HEK293T (cell line): Measurements from ENCODE around the gene COQ4.
A peak's percentile ranks its signal among the peaks of the same experiment; 100 is the strongest.

ENCODE experiments used
- CTCF ChIA-PET: fragments of 350-600 bp; formaldehyde crosslinking; extraction: SDS; loops from one replicate; lab custom pipeline; 2021; ENCODE audit warnings: antibody characterized with exemption, inconsistent platforms; lab: Yijun Ruan, JAX
- POLR2A ChIA-PET: fragments of 350-600 bp; formaldehyde crosslinking; extraction: SDS; loops from one replicate; lab custom pipeline; 2020; ENCODE audit warnings: antibody characterized with exemption, inconsistent platforms; lab: Yijun Ruan, JAX
- DNase-seq: peaks from one replicate; pipeline ENCODE4 v3.0.0; 2012; ENCODE audit warnings: mixed read lengths; ENCODE audit errors: extremely low spot score
- ARNT ChIP-seq: fragments of 450-650 bp; IDR thresholded peaks from 2 replicates; pipeline ENCODE4 v1.6.1; 2017; ENCODE audit warnings: mild to moderate bottlenecking
- BHLHE40 ChIP-seq: fragments of 450-650 bp; IDR thresholded peaks from 2 replicates; pipeline ENCODE4 v1.6.1; 2016; ENCODE audit warnings: mild to moderate bottlenecking, moderate library complexity, borderline replicate concordance
- CTBP1 ChIP-seq: fragments of 450-650 bp; IDR thresholded peaks from 2 replicates; pipeline ENCODE4 v1.6.1; 2016; ENCODE audit warnings: borderline replicate concordance
- ELF4 ChIP-seq: fragments of 450-650 bp; IDR thresholded peaks from 2 replicates; pipeline ENCODE4 v1.6.1; 2017; ENCODE audit warnings: antibody characterized with exemption
- FOXA1 ChIP-seq: fragments of 450-650 bp; IDR thresholded peaks from 2 replicates; pipeline ENCODE4 v1.6.1; 2016; ENCODE audit warnings: mild to moderate bottlenecking
- FOXK2 ChIP-seq: fragments of 450-650 bp; IDR thresholded peaks from 2 replicates; pipeline ENCODE4 v1.6.1; 2016; ENCODE audit warnings: mild to moderate bottlenecking
- FOXM1 ChIP-seq: fragments of 450-650 bp; IDR thresholded peaks from 2 replicates; pipeline ENCODE4 v1.6.1; 2017; ENCODE audit warnings: mild to moderate bottlenecking, borderline replicate concordance
- HDGF ChIP-seq: fragments of 450-650 bp; IDR thresholded peaks from 2 replicates; pipeline ENCODE4 v1.6.1; 2017; ENCODE audit warnings: antibody characterized with exemption, borderline replicate concordance
- L3MBTL2 ChIP-seq: fragments of 450-650 bp; conservative IDR thresholded peaks from 2 replicates; pipeline ENCODE4 v1.6.1; 2016; ENCODE audit warnings: mild to moderate bottlenecking
- LEF1 ChIP-seq: fragments of 450-650 bp; IDR thresholded peaks from 2 replicates; pipeline ENCODE4 v1.6.1; 2017; ENCODE audit warnings: mild to moderate bottlenecking, borderline replicate concordance
- NFRKB ChIP-seq: fragments of 450-650 bp; IDR thresholded peaks from 2 replicates; pipeline ENCODE4 v1.6.1; 2016; ENCODE audit warnings: mild to moderate bottlenecking, moderate library complexity
- SP1 ChIP-seq: fragments of 450-650 bp; IDR thresholded peaks from 2 replicates; pipeline ENCODE4 v1.6.1; 2017
- SUZ12 ChIP-seq: fragments of 450-650 bp; IDR thresholded peaks from 2 replicates; pipeline ENCODE4 v1.6.1; 2016; ENCODE audit warnings: mild to moderate bottlenecking
- TARDBP ChIP-seq: fragments of 450-650 bp; IDR thresholded peaks from 2 replicates; pipeline ENCODE4 v1.6.1; 2016
- ZNF384 ChIP-seq: fragments of 450-650 bp; IDR thresholded peaks from 2 replicates; pipeline ENCODE4 v1.6.1; 2016
- TF ChIP-seq, protein P1 (sequence below): fragments of 450-650 bp; IDR thresholded peaks from 2 replicates; pipeline ENCODE4 v1.6.1; 2016

The COQ4 gene

DNA sequence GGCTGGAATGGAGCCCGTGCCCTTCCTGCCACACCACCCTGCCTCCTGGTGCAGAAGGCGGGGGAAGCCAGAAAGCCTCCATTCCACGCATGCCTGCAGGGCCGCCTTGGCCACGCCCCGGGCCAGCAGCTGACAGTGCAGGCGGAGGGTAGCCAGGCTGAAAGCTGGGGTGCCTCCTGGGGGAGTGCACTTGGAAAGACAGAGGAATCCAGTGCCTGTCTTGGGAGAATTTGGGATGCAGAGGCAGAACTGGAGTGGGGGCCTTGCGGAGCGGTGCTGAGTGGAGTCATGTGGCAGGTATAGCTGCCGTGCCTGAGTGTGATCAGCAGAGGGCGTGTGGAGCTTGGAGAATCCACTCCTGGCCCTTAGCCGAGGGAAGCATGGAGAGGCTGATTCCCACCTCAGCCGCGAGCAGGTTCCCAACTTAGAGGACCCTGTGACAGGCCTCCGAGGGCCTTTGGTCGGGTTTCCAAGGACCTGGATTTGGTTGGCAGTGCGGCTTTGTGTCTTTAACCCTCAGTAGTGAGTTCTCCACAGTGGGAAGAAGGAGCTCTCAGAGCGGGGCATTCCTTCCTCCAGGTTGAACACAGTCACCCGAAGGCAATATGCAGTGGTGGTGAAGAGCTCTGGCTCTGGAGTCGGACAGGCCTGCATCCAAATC, 39.5 kb downstream of the COQ4 start:
- peak; percentile 87 for DNase-seq
- POLR2A ChIA-PET = interaction anchor here (0.9 to 3.2 kb wide), 5 partner anchors 9 to 143 kb away, joined by 3 to 18 read pairs (median 4); partner anchors contain the start of genes CERCAM and URM1
- CTCF ChIA-PET = interaction anchor here (0.6 to 3.6 kb wide), 11 partner anchors 9 to 70 kb away, joined by 3 to 34 read pairs (median 6); partner anchors contain the start of gene URM1
- TF ChIP-seq HDGF (no peak), FOXA1 (no peak), L3MBTL2 (no peak), CTBP1 (no peak), LEF1 (no peak), SUZ12 (no peak), TARDBP (no peak), ELF4 (no peak), ARNT (no peak), ZNF384 (no peak), SP1 (no peak), NFRKB (no peak), FOXM1 (no peak), FOXK2 (no peak), BHLHE40 (no peak)
- TF ChIP-seq, protein P1, sequence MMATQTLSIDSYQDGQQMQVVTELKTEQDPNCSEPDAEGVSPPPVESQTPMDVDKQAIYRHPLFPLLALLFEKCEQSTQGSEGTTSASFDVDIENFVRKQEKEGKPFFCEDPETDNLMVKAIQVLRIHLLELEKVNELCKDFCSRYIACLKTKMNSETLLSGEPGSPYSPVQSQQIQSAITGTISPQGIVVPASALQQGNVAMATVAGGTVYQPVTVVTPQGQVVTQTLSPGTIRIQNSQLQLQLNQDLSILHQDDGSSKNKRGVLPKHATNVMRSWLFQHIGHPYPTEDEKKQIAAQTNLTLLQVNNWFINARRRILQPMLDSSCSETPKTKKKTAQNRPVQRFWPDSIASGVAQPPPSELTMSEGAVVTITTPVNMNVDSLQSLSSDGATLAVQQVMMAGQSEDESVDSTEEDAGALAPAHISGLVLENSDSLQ = no peak

DNA sequence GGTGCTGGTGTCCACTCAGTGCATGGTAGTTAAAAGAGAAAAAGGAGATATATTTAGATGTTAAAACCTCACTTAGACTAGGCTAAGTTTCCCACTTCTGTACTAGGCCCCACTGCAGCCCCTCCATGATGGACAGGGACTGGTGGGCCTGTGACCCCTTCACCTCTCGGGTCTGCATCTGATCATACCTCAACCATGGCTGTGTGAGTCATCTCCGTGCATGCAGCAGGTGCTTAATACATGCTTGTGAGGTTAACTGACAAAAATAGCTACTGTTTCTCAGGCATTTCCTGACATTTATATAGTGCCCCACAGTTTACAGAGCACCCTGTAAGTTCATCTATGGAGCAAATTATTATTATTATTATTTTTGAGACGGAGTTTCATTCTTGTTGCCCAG, 40.1 kb downstream of the COQ4 start:
- no peak for TF ChIP-seq SUZ12
- TF ChIP-seq SP1 = no peak
- TF ChIP-seq, protein P1 = no peak
- no peak for TF ChIP-seq LEF1
- TF ChIP-seq ELF4 = no peak
- no peak for TF ChIP-seq ARNT
- no peak for TF ChIP-seq HDGF
- TF ChIP-seq FOXK2 = no peak
- TF ChIP-seq TARDBP = no peak
- no peak for TF ChIP-seq NFRKB
- no peak for TF ChIP-seq FOXM1
- no peak for TF ChIP-seq CTBP1
- no peak for TF ChIP-seq FOXA1
- TF ChIP-seq BHLHE40 = no peak
- TF ChIP-seq L3MBTL2 = no peak
- TF ChIP-seq ZNF384 = no peak
- POLR2A ChIA-PET = interaction anchor here (0.9 to 3.2 kb wide), 4 partner anchors 9 to 142 kb away, joined by 3 to 18 read pairs (median 4); partner anchors contain the start of gene URM1
- DNase-seq = no peak
- CTCF ChIA-PET = interaction anchor here (0.6 to 3.6 kb wide), 11 partner anchors 8 to 70 kb away, joined by 3 to 34 read pairs (median 6); partner anchors contain the start of gene URM1

DNA sequence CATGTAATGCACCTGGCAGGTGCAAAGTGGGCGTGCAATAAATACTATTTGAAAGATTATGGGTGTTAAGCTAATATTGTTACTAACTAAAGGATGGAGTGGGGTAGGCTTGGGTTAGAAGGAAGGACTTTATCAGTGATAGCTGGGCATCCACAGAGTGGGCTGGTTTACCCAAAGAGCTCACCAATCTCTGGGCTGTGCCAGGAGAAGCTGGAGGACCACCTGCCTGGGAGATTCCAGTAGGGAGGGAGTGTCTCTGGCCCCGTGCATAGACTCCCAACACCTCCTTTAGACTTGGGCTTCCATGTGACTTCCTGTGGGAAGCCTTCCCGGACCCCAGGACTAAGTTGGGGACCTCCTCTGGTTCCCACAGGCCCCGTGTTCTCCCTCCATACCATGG, 42.9 kb downstream of the COQ4 start:
- ChIA-PET CTCF (interaction anchor here (0.8 to 1.5 kb wide), 2 partner anchors 54 to 70 kb away, joined by 3 read pairs; no protein-coding TSS in a partner anchor), POLR2A (interaction anchor here (1.2 kb wide), 1 partner anchor 46 kb away, joined by 4 read pairs; no protein-coding TSS in a partner anchor)
- TF ChIP-seq L3MBTL2 = no peak
- TF ChIP-seq ARNT = no peak
- no peak for TF ChIP-seq BHLHE40

DNA sequence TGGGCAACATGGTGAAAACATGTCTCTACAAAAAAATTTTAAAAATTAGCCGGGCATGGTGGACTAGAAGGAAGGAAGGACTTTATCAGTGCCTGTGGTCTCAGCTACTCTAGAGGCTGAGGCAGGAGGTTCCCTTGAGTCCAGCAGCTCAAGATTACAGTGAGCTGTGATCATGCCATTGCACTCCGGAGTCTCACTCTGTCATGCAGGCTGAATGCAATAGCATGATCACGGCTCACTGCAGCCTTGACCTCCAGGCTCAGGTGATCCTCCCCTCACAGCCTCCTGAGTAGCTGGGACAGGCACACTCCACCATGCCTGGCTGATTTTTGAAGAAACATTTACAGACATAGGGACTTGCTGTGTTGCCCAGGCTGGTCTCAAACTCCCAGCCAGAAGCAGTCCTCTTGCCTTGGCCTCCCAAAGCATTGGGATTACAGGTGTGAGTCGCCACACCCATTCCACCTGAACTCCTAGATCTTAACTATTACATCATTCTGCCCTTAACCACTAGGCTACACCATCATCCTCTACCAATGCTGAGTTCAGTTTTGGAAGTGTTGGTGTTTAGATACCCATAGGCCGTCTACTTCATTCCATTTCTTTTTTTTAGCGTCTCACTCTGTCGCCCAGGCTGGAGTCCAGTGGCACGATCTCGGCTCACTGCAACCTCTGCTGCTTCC, 46.5 kb downstream of the COQ4 start:
- DNase-seq = no peak
- POLR2A ChIA-PET = no interaction called here
- CTCF ChIA-PET = no interaction called here
- TF ChIP-seq FOXM1 = no peak
- TF ChIP-seq BHLHE40 = no peak
- TF ChIP-seq, protein P1 = no peak
- TF ChIP-seq L3MBTL2 = no peak
- TF ChIP-seq TARDBP = no peak
- TF ChIP-seq HDGF = no peak
- TF ChIP-seq FOXA1 = no peak
- no peak for TF ChIP-seq ZNF384
- no peak for TF ChIP-seq SUZ12
- TF ChIP-seq ELF4 = no peak
- no peak for TF ChIP-seq FOXK2
- no peak for TF ChIP-seq SP1
- no peak for TF ChIP-seq CTBP1
- TF ChIP-seq NFRKB = no peak

More for the DNA sequence above, 42.9 kb downstream of the COQ4 start:
- no peak for DNase-seq

DNA sequence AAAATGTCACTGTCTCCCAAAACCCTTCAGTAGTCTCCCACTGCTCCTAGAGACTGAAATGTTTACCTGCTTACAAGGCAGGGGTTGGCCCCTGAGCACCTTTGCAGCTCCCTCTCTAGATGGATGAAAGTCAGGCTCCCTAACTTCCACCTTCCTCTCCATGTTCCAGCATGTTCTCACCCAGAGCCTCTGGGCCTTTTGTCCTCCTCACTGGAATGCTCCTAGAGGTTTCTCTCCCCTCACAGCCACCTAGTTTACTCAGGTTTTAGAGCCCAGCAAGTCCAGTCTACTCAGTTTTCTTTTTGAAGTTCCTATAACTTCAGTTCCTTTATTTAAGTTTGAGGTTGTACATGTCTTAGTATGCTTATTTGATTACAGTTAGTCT, 47.7 kb downstream of the COQ4 start:
- ChIA-PET POLR2A (interaction anchor here (1.1 to 2.3 kb wide), 5 partner anchors 9 to 209 kb away, joined by 3 to 18 read pairs (median 7); partner anchors contain the start of gene CERCAM), CTCF (interaction anchor here (1.1 kb wide), 1 partner anchor 8 kb away, joined by 5 read pairs; no protein-coding TSS in a partner anchor)
- no peak for TF ChIP-seq BHLHE40
- no peak for TF ChIP-seq LEF1
- no peak for TF ChIP-seq HDGF
- no peak for TF ChIP-seq CTBP1
- no peak for TF ChIP-seq SP1
- no peak for TF ChIP-seq FOXA1
- no peak for TF ChIP-seq ARNT
- no peak for TF ChIP-seq ELF4
- TF ChIP-seq ZNF384 = no peak
- TF ChIP-seq NFRKB = no peak
- no peak for TF ChIP-seq FOXM1
- TF ChIP-seq FOXK2 = no peak
- no peak for TF ChIP-seq L3MBTL2
- no peak for TF ChIP-seq SUZ12
- TF ChIP-seq, protein P1 = no peak
- TF ChIP-seq TARDBP = no peak
- no peak for DNase-seq
